ENCODE data around the gene PIP5K1B.

- TF ChIP-seq CTCF (IDR thresholded peaks at IDR 0.05) = no peak
- no peak for TF ChIP-seq POLR2A (IDR thresholded peaks at IDR 0.05)
These were observed 256.5 kb downstream of the PIP5K1B start for GRCh38 chr9:68961587-68961986.

Measured in uterus (tissue), 2 donors.